Mesothelial cell of epicardium (in vitro differentiated cells): ENCODE data around the gene AGRN. TPM values are rescaled to one million over a fixed set of nuclear protein-coding genes. Genes with fewer than 3 reads are reported as not detected.
"Not testable (repeated sequence)": the region's sequence is repeated elsewhere in the genome, so short reads cannot be mapped to it uniquely, and the experiment has no call there.

Experiments
- DNase-seq, 2 experiments: peaks; one replicate each; pipeline ENCODE4 v3.0.0; 2021; ENCODE audit warnings: low spot score in 2 of 2; ENCODE audit not compliant: unreplicated experiment in 2 of 2
- H3K27ac Mint-ChIP-seq: 2 replicates; pipeline ENCODE4 v1.8.0; 2021; ENCODE audit warnings: mixed read lengths
- H3K27me3 Mint-ChIP-seq: 2 replicates; pipeline ENCODE4 v1.8.0; 2021; ENCODE audit warnings: low read depth, mixed read lengths
- H3K36me3 Mint-ChIP-seq: 2 replicates; pipeline ENCODE4 v1.8.0; 2021; ENCODE audit warnings: mixed read lengths
- H3K4me1 Mint-ChIP-seq: 2 replicates; pipeline ENCODE4 v1.8.0; 2021; ENCODE audit warnings: mixed read lengths
- H3K4me3 Mint-ChIP-seq: 2 replicates; pipeline ENCODE4 v1.8.0; 2021; ENCODE audit warnings: mild to moderate bottlenecking, moderate library complexity, mixed read lengths
- H3K9me3 Mint-ChIP-seq: 2 replicates; pipeline ENCODE4 v1.8.0; 2021; ENCODE audit warnings: mixed read lengths
- total RNA-seq: library from RNA; stranded (reverse); gene quantifications from 3 replicates; pipeline ENCODE4 v1.2.1, GENCODE V29; 2021
- TF ChIP-seq, protein P1 (sequence below): fragments of 200-600 bp; sonication (generic); IDR thresholded peaks from one replicate; pipeline ENCODE4 v1.5.0; 2021; ENCODE audit warnings: antibody characterized with exemption; ENCODE audit not compliant: unreplicated experiment

Gene AGRN
- total RNA-seq, 1 donor from 2014 or later: 514 TPM

DNA sequence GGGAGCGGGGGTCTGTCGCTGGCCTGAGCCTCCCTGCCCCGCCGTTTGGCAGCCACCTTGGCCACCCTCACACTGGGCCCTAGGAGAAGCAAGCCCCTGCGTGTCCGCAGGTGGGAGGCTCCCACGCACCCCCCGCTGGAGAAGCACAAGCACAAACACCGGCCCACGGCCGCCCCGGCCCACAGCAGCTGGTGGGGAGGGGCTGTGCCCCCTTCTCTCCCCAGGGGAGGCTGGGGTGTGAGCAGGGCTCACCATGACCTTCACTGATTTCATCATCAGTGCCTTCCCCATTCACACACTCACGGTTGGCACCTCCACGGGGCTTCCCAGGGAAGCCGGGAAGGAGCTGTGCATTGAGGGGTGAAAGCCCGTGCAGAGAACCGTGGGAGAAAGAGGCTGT, 7.9 kb downstream of the AGRN start:
- Mint-ChIP-seq H3K4me3 (no peak overlapping the region), H3K27me3 (peaks cover 6% of the 10 kb centered on the region), H3K27ac (no peak overlapping the region), H3K9me3 (no peaks in the 10 kb centered on the region), H3K36me3 (no peaks in the 10 kb centered on the region), H3K4me1 (peaks cover 30% of the 10 kb centered on the region)
- DNase-seq: no peak
- TF ChIP-seq, protein P1, sequence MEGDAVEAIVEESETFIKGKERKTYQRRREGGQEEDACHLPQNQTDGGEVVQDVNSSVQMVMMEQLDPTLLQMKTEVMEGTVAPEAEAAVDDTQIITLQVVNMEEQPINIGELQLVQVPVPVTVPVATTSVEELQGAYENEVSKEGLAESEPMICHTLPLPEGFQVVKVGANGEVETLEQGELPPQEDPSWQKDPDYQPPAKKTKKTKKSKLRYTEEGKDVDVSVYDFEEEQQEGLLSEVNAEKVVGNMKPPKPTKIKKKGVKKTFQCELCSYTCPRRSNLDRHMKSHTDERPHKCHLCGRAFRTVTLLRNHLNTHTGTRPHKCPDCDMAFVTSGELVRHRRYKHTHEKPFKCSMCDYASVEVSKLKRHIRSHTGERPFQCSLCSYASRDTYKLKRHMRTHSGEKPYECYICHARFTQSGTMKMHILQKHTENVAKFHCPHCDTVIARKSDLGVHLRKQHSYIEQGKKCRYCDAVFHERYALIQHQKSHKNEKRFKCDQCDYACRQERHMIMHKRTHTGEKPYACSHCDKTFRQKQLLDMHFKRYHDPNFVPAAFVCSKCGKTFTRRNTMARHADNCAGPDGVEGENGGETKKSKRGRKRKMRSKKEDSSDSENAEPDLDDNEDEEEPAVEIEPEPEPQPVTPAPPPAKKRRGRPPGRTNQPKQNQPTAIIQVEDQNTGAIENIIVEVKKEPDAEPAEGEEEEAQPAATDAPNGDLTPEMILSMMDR: no peak

DNA sequence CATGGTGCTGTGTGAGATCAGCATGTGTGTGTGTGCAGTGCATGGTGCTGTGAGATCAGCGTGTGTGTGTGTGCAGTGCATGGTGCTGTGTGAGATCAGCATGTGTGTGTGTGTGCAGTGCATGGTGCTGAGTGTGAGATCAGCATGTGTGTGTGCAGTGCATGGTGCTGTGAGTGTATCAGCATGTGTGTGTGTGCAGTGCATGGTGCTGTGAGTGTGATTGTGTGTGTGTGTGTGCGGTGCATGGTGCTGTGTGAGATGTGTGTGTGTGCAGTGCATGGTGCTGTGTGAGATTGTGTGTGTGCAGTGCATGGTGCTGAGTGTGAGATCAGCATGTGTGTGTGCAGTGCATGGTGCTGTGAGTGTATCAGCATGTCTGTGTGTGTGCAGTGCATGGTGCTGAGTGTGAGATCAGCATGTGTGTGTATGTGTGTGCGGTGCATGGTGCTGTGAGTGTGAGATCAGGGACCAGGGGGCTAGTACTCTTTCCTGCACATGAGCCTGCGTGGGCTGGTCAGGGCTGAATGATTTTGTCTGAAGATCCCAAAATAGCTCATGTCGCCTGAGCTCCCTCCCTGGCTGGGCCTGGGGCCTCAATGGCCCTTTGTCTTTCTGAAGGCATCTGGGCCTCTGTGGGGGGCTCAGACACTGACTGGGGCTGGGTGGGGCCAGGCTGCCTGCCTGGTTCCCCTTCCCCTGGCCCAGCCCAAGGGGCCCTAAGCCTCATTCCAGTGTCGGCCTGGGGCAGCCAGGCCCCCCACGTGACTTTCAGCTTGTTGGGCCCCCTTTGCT, 11.1 kb downstream of the AGRN start:
- H3K27ac Mint-ChIP-seq, DNase-seq, H3K4me3 Mint-ChIP-seq, H3K9me3 Mint-ChIP-seq, H3K36me3 Mint-ChIP-seq: not testable (repeated sequence)
- Mint-ChIP-seq H3K27me3 (peaks cover 11% of the 10 kb centered on the region), H3K4me1 (peaks cover 16% of the 10 kb centered on the region)

DNA sequence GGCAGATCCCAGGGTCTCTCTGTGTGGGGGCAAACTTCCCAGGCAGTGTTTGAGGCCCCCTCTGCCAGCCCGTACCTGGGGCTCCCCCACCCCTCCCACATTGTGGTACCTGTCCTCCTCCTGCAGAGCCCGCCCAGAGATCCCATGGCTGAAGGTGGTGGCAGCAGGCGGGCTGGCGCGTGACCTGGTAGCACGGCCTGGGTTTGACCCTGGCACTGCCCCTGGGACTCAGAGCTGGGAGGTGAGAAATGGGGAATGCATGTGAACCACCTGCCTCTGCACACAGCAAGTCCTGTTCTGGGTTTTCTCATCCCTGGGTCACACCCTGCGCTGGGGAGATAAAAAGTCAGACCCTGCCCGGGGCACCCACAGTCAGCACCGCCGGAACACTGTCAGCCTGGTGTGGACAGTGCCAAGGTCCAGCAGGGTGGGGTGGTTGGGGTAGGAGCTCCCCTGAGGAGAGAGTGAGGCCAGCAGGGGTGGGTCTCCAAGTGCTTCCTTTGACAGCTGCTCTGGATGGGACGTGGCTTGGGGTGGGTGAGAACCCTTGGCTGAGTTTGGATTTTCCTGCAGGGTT, 11.8 kb downstream of the AGRN start:
- no peak for DNase-seq
- peaks cover 4% of the 10 kb centered on the region for H3K36me3 Mint-ChIP-seq
- no peaks in the 10 kb centered on the region for H3K9me3 Mint-ChIP-seq
- H3K27me3 Mint-ChIP-seq: peaks cover 13% of the 10 kb centered on the region
- peaks cover 13% of the 10 kb centered on the region for H3K4me1 Mint-ChIP-seq
- TF ChIP-seq, protein P1: no peak
- peak overlapping the region; percentile 50 for H3K4me3 Mint-ChIP-seq
- peak overlapping the region; percentile 91 for H3K27ac Mint-ChIP-seq

DNA sequence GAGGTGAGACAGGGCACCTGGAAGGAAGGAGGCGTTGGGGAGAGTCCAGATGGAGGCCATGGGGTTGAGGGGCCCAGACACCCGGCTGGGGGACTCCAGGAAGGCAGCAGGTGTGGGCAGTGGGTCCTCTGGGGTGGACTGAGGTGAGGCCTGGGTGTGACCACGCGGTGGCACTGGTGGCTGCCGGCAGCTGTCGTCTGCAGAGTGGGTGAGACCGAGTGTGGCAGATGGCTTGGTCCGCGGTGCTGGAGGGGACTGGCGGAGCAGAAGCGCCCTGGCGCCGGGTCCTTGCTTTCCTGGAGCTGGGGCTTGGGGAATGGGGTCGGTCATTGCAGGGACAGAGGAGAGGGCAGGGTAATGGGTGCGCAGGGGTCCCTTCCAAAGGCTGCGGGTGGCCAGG, 12.5 kb downstream of the AGRN start:
- DNase-seq: no peak
- TF ChIP-seq, protein P1: no peak
- Mint-ChIP-seq H3K4me1 (peaks cover 10% of the 10 kb centered on the region), H3K9me3 (no peaks in the 10 kb centered on the region), H3K4me3 (peak overlapping the region; percentile 50), H3K36me3 (peaks cover 4% of the 10 kb centered on the region), H3K27ac (peak overlapping the region; percentile 91), H3K27me3 (peaks cover 13% of the 10 kb centered on the region)

DNA sequence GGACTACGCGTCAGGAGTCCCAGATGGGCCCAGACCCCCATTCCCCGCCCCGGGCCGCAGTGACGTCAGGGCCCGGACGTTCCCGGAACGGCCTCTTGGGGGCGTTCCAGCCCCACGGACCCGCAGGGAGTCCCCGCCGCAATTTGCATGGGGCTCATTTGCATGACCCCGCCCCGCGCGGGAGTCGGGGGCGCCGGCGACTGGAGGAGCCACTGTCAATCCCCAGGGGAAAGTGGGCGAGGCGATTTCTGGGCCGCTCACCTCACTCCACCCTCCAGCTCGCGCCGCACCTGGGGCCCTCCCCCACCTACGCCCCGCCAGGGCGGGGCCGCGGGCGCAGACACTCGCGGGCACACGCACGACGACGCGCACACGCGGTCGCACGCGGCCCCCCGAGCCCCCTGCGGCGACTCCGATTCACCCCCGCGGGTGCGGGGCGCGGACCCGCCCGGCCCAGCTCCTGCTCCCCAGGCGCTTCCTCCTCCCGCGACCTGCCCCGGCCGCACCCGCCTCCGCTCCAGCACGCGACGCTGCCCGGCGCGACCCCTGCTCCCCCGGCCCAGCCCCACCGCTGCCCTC, 13.2 kb downstream of the AGRN start:
- Mint-ChIP-seq H3K27me3 (peaks cover 17% of the 10 kb centered on the region), H3K4me3 (peak overlapping the region; percentile 59), H3K36me3 (peaks cover 4% of the 10 kb centered on the region), H3K27ac (no peak overlapping the region), H3K9me3 (no peaks in the 10 kb centered on the region), H3K4me1 (peaks cover 9% of the 10 kb centered on the region)
- TF ChIP-seq, protein P1: peak; percentile 95
- peak; percentile 93 to 97 for DNase-seq
